NT2/D1 (cell line): ENCODE measurements around the gene TMEM183A.

Experiments used
- SUZ12 ChIP-seq: IDR thresholded peaks from 2 replicates; pipeline ENCODE4 v1.6.1; 2011; ENCODE audit not compliant: insufficient read length, insufficient read depth; ENCODE audit errors: extremely low read depth
- YY1 ChIP-seq: IDR thresholded peaks from 2 replicates; pipeline ENCODE4 v1.6.1; 2011; ENCODE audit not compliant: insufficient read length, insufficient read depth
- ZNF274 ChIP-seq: IDR thresholded peaks from 2 replicates; pipeline ENCODE4 v1.6.1; 2011; ENCODE audit warnings: mild to moderate bottlenecking, low read depth, low read length

DNA sequence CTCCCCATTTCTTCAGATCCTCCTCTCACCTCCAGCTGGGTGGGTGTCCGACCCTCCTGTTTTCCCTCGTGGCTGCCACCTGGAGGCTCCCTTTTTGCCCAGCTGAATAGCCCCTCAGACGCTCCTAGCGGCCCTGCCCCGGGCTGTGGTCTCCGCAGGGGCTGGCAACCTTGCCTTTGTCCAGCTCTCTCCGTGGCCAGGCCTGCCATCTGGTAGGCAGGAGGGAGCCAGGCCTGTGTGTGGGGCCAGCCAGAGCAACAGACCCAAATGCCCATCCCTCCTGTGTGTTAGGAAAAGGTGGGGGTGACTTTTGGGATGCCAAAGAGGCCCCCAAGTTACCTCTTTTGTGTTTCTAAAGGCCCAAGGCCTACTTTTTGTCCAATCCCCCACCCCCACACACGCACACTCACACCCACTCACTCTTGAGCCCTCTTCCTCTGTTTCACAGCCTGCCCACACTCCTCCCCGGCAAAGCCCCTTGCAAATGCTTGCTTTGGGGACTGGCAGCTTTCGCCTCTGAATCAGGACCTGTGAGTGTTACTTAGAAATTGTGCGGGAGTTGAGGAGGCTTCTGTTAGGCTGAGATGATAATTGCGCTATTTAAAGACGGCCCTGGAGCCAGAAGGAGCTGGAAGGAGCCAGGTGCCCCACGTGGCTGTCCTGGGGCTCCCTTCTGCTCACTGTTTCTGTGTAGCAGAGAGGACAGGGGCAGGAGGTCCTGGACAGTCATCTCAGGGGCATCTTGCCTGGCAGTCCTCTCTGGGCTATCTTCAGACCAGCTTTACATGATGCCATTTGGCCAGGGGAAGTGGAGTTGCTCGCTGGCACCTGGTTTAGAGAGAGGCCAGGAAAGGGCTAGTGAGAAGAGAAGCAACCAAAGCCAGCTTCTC, 28.2 kb downstream of the TMEM183A start:
- TF ChIP-seq YY1: no peak
- TF ChIP-seq ZNF274: no peak
- TF ChIP-seq SUZ12: no peak
